HT1080 (cell line): ENCODE data around the gene NSUN3. TPM values are rescaled to one million over a fixed set of nuclear protein-coding genes. Genes with fewer than 3 reads are reported as not detected.
"Not testable (repeated sequence)": the region's sequence is repeated elsewhere in the genome, so short reads cannot be mapped to it uniquely, and the experiment has no call there.

Experiments
- DNase-seq: peaks from one replicate; pipeline ENCODE4 v3.0.0-alpha.2; 2015; ENCODE audit warnings: low read depth
- polyA plus RNA-seq, 2 experiments: library from polyadenylated mRNA; depleted of rRNA; stranded (reverse); fragments of >200 nt; gene quantifications; 2 replicates each; pipeline ENCODE4 v1.2.3, GENCODE V29; 2015
- total RNA-seq: library from RNA; depleted of rRNA; stranded (reverse); fragments of >200 nt; shearing (Covaris generic); gene quantifications from 2 replicates; pipeline ENCODE4 v1.2.3, GENCODE V29; 2014; rRNA removed

NSUN3 gene
- total RNA-seq, result 9.7 and 13.3 TPM in 2 replicates
- polyA plus RNA-seq (2015; cell fraction: cytosol; rRNA removed), result 7.6 and 7.7 TPM in 2 replicates
- polyA plus RNA-seq (2015; cell fraction: nucleus; rRNA removed), result 10.4 and 11.1 TPM in 2 replicates

DNA sequence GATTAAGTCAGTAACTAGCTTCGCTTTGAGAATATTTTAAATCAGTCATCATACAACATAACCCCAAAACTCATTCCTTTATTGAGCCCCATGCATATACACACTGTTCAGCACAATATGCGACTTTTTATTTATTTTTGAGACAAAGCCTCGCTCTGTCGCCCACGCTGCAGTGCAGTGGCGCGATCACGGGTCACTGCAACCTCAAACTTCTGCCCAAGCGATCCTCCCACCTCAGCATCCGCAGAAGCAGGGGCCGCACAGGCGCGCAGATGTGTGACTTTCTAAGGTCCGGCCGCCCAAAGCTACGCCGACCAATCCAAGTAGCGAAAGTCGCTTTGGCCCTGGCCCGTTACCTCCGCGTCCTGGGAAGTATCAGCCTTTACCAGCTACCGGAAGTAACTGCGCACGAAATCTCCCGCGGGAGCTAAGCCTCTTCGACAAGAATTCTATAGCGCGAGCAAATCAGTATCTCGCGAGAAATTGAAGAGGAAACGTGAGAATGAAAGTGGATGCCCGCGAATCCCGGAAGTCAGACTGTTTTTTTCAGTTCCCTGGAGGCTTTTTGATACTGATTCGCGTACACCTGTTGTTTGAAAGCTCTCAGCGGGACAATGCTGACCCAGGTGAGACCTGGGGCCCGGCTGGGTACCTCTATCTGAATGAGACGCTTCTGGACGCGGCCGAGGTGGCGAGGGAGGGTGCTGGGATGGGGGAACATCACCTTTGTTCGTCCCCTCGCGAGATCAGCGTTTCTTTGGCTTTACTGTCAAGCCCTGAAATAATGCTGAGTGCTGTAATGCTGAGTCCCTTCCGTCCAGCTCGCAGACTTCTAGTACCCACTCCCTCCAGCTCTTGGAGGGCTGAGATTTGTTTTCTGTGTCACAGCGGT is at the start of gene NSUN3, which contains the start of gene DHFR2:
Gene NSUN3, plus strand, starts transcription at position 549 of the 892 bp plus-strand sequence. Its CDS starts 66 bp downstream, at position 615.
Gene DHFR2, minus strand, starts transcription at position 404 of the 892 bp plus-strand sequence. CDS start 1,405 bp downstream, outside the sequence.
- peak; percentile 95 for DNase-seq

- no peak for DNase-seq
Observed at GRCh38 chr3:94015025-94015424, 47.8 kb upstream of the NSUN3 start.

- DNase-seq, result no peak
Observed at GRCh38 chr3:94019659-94020058, 43.2 kb upstream of the NSUN3 start.

GRCh38 chr3:94020293-94020692 is 42.6 kb upstream of the NSUN3 start:
- no peak for DNase-seq

DNA sequence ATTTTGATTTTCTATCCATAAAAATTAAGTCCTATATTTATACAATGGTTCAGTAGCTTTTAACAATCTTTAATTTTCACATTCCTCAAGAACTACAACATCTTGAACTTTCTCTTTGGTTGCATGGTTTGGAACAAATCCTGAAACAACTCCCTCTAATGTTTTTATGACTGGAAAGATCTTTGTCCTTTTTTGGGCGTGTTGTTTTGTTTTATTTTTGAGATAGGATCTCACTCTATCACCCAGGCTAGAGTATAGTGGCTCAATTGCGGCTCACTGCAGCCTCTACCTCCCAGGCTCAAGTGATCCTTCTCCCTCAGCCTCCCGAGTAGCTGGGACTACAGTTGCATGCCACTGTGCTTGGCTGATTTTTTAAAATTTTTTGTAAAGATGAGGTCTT is 38.5 kb upstream of the NSUN3 start:
- DNase-seq, result no peak

DNA sequence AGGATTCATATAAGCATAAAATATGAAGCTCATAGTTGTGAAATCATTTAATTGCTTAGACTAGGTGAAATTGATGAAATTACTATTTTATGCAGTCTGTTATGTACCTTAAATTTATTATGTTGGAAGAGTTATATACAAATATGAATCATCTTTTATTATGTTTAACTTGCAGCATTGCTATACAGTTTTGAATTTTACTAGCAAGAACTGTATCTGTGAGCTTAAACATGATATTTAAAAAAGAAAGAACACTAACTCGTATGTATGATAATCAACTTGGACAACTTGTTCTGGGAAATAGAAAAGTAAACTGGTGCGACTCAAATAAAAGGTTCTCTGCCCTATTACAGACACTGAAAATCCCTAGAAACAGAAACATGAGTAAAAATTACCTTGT is 36.2 kb upstream of the NSUN3 start:
- no peak for DNase-seq

DNA sequence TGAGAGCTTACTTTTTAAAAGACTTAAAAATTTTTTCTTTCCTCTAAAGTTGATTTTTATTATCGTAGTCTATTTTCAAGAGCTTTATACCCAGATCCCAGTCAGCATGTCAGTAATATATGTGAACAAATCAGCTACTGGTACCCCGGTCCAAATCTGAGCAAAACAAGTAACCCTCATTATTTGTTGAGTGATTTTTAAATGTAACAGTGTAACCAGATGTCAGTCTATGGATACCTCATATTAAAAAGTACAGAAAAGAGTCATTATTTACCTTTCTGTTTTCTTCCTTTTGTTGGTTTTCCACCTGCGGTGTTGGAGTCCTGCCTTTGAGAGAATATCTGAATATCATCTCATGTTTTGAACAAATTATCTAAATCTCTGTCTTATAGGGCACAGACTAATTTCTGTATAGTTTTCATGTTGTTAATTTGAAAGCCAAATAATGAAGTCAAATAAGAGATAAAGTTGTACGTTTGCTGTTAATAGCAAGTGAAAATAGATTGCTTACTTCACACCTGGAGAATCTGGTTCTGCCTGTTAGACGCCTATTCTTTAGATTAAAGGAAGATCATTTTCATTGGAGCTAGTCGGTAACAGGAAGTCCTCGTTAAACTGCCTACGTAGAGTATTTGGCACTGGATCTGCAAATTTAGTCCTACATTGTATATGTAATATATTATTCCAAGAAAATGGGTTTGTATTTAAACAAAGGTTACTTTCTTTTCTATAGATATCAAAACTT is 34.6 kb upstream of the NSUN3 start, which contains the start of gene STX19:
Gene STX19, minus strand, starts transcription at position 505 of the 745 bp plus-strand sequence. CDS start 13,328 bp downstream, outside the sequence.
- no peak for DNase-seq

DNA sequence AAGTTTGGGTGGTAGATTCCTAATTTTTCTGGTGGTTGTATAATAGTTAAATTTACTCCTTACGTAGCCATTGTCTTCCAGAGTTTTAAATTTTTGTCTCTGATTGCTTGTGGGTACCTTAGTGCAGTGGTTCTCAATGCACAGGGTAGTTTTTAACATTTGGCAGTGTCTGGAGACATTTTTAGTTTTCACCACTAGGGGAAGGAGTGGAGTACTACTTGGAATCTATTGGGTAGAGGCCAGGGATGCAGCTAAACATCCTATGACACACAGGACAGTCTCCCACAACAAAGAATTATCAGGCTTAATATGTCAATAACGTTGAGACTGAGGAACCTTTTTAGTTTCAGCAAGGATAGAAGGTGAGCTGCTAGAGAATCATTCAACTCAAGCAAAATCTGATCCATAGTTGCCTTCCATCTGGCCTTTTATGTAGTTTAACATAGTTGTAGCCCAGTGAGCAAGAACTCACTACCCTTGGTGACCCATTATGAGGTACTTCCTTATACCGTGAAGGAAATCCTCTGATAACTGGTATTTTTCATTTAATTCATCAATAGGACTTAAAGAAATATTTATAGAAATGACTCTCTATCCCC is 25.9 kb upstream of the NSUN3 start:
- peak; percentile 36 for DNase-seq

DNA sequence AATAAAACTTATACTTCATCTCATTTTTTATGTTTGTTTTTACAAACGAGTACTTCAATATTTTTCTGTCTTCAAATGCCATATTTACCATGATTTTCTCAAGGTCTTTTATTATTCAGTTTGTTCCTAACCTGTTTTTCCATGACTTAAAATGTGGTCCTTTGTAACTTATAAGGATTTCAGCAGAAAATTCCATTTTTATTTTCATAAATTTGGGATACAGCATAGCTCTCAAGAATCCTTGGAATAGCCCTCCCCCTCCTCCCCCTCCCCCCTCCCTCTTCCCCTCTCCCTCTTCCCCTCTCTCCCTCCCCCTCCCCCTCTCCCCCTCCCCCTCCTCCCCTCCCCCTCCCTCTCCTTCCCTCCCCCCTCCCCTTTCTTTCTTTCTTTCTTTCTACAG is 19.6 kb upstream of the NSUN3 start:
- DNase-seq, result no peak

- not testable (repeated sequence) for DNase-seq
Observed at GRCh38 chr3:94044100-94044936, 18.5 kb upstream of the NSUN3 start.

GRCh38 chr3:94046533-94046932 is 16.3 kb upstream of the NSUN3 start:
- no peak for DNase-seq

DNA sequence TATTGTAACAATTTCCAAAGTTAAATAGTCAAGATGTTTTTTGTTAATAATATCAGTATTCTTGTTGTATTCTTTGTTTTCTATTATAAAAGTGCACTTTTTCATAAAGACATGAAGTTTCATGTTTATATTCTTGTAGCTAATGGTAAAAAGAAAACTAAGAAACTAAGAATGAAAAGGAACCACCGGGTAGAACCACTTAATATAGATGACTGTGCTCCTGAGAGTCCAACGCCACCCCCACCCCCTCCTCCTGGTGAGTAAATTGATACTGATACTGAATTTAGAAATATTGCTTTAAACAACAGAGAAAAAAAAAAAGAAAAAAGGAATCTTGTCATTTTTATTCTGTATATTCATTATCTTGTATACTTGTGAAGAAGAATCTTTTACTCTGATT is 13.6 kb upstream of the NSUN3 start:
- DNase-seq, result no peak

DNA sequence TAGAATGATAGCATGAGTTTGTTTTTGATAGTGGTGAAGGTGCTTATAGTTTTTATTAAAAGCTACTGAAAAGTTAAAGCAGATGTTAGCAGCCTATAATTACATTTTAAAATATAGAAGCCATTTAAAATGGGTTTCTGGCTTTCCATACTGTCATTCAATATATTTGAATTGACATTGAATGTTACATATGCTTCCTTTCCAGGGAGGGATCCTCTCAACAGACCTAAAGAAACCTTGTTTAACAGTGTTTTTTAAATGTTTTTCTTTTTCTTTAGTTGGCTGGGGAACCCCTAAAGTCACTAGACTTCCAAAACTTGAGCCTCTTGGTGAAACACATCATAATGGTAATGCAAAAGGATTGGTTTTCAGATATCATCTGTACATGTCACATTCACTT is 12.3 kb upstream of the NSUN3 start:
- no peak for DNase-seq

DNA sequence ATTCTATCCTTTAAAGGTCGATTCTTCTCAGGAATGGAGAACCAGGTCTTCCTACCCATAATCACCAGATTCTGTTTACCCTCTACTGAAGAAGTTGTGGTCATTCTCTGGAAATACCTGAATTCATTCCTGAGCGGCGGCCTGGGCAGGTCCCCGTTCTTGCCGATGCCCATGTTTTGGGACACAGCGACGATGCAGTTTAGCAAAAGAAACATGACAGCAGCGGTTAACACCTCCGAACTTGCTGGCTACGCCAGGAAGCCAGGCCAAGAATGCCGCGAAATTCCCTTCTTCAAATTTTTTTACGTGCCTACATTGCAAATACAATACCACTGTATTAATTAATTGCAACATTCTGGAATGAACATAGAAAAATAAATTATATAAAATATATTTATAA is 1.6 kb upstream of the NSUN3 start:
- DNase-seq, result no peak

DNA sequence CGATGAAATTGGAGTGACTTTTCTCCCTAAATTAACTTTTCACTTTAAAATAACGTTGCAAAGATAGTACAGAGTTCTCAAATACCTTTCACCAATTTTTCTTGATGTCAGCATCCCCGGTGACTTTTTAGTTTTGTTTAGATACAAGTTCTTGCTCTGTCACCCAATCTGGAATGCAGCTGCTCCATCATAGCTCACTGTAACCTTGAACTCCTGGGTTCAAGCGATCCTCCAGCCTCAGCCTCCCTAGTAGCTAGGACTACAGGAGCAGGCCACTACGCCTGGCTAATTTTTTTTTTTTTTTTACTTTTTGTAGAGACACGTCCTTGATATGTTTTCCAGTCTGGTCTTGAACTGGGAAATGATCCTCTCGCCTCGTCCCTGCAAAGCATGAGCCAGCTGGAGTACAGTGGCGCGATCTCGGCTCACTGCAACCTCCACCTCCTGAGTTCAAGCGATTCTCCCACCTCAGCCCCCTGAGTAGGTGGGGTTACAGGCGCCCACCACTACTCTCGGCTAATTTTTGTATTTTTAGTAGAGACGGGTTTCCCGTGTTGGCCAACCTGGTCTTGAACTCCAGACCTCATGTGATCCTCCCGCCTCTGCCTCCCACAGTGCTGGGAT is 747 bp downstream of the NSUN3 start:
- DNase-seq, result no peak

DNA sequence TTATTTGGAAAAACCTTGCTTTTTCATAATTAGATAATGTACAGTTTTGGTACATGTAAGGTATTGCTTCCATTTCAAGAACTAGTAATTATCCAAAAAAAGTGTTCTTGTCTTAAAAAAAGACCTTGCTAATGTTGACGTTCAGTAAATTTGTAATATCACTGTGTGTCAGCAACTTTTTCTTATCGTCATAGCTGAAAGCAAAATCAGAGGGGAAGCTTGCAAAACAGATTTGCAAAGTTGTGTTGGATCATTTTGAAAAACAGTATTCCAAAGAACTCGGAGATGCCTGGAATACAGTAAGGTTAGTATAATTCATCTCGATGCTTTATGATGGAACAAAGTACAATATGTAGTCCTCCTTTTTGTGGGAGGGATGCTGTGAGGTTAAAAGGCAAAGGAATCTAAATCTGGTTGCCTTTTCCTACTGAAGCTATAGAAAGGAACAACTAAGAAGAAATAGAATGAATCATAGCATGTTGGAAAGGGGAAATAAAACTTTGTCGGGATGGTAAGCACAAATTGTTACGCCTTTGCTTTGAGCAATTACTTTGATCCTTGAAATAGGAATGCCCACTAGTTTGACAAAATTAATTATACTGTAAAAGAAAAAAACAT is 1.5 kb downstream of the NSUN3 start:
- DNase-seq, result no peak

DNA sequence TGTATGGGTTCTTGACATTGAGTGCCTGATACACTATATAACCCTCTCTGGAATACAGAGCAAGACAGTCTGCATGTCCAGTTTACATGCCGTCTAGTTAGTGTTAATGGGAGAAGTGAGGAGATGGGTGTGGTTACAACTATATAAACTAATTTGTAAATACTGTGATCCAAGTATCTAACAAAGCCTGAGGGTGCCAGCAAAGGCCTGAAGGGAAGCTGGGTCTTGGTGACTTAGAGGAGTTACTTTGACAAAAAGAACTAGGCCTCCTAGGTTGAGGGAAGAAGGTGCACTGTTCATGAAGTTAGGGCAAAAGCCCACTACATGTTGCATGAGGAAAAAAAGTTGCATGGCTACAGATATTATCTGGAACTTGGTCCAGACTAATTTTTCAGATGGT is 2.3 kb downstream of the NSUN3 start:
- DNase-seq, result no peak

- no peak for DNase-seq
Observed at GRCh38 chr3:94065819-94066480, 3.1 kb downstream of the NSUN3 start.
